Adrenal gland (tissue), 12 donors: ENCODE data around the gene ZSWIM5. TPM values are rescaled to one million over a fixed set of nuclear protein-coding genes. Genes with fewer than 3 reads are reported as not detected.
"Not testable (repeated sequence)": the region's sequence is repeated elsewhere in the genome, so short reads cannot be mapped to it uniquely, and the experiment has no call there.

Experiments
- DNase-seq, 7 donors: peaks; one replicate each; pipeline ENCODE4 v3.0.0-alpha.2; 2019 to 2020
- H3K27ac ChIP-seq, 5 donors: fragments of 200-600 bp; sonication (generic) in 4 of 5; 1 replicate in 3 of 5; 2 replicates in 2 of 5; pipeline versions ENCODE4 v1.5.1 to v1.8.0; 2016 to 2020; ENCODE audit warnings: mild to moderate bottlenecking in 1 of 5
- H3K27me3 ChIP-seq: fragments of 200-600 bp; 2 replicates; pipeline ENCODE4 v1.8.0; 2021
- H3K36me3 ChIP-seq, 2 donors: fragments of 200-600 bp; replicated peaks in 1 of 2; 1 replicate in 1 of 2; 2 replicates in 1 of 2; pipeline versions ENCODE4 v1.5.1 to v1.8.0; 2018 to 2022
- H3K4me1 ChIP-seq, 2 donors: fragments of 200-600 bp; replicated peaks in 1 of 2; 1 replicate in 1 of 2; 2 replicates in 1 of 2; pipeline versions ENCODE4 v1.5.1 to v1.8.0; 2018 to 2021
- H3K4me3 ChIP-seq, 4 donors: fragments of 200-600 bp; sonication (generic) in 3 of 4; one replicate each; pipeline ENCODE4 v1.5.1; 2016 to 2018
- H3K9me3 ChIP-seq, 3 donors: fragments of 200-600 bp; sonication (generic) in 1 of 3; replicated peaks in 1 of 3; 1 replicate in 2 of 3; 2 replicates in 1 of 3; pipeline versions ENCODE4 v1.5.1 to v1.8.0; 2016 to 2021
- CTCF ChIP-seq, 6 experiments: fragments of 450-650 bp in 4 of 6; fragments of 200-600 bp in 2 of 6; sonication (generic) in 1 of 6; IDR thresholded peaks; 1 replicate in 5 of 6; 2 replicates in 1 of 6; pipeline versions ENCODE4 v1.5.1 to v1.8.0; 2016 to 2021; ENCODE audit warnings: antibody characterized with exemption in 6 of 6, mild to moderate bottlenecking in 2 of 6, moderate library complexity in 1 of 6
- POLR2A ChIP-seq, 2 donors: fragments of 450-650 bp; IDR thresholded peaks; one replicate each; pipeline ENCODE4 v1.6.1; 2017; ENCODE audit warnings: antibody characterized with exemption in 2 of 2, mild to moderate bottlenecking in 2 of 2, moderate library complexity in 1 of 2
- WGBS, 4 donors: extraction: QIAGEN DNeasy Blood & Tissue Kit in 2 of 4; methylation state at CpG; one replicate each; pipeline versions ENCODE4 v1.1.5 to v1.1.7; 2013 to 2017; 5-methylcytosine and 5-hydroxymethylcytosine counted together
- intact Hi-C, 2 donors: fragments of 100-400 bp; cut with DNase I; formaldehyde crosslinking; loops; one replicate each; pipeline versions ENCODE4 v1.14.1 to v1.15.0; 2022 to 2023
- polyA plus RNA-seq, 3 donors: library from polyadenylated mRNA; stranded (reverse); fragments of 200-250 nt in 2 of 3; fragments of 350-450 nt in 1 of 3; fragmentation: Illumina TruSeq in 1 of 3; extraction: RNeasy Lipid Tissue Mini Kit (QIAGEN cat#74804) in 1 of 3; gene quantifications; one replicate each; pipeline ENCODE4 v1.2.3, GENCODE V29; 2013 to 2014
- total RNA-seq, 9 donors: library from RNA; depleted of rRNA in 4 of 9; stranded (reverse); fragments of >200 nt in 4 of 9; fragments of 120-200 nt in 1 of 9; fragmentation: NEBNext Ultra II Directional in 1 of 9; extraction: Animal tissue kit (Norgen Biotek cat#: 25700) in 1 of 9; gene quantifications; one replicate each; pipeline versions ENCODE4 v1.1.0 to v1.2.4, GENCODE V29; 2013 to 2023
- donor health status: healthy with polysubstance abuse.
- donor health status: Bipolar disorder and iron deficiency.
- donor health status: DM: yes; HTN: yes; CAD: no.
- donor health status: DM: no; HTN: no; CAD: no.
- donor health status: DM: no; HTN: no; CAD: no.
- donor health status: DM: yes; HTN: yes; CAD: no.

The ZSWIM5 gene
- total and polyA plus RNA-seq, 12 donors = 5.0 to 34.0 (median 18.7) TPM

DNA sequence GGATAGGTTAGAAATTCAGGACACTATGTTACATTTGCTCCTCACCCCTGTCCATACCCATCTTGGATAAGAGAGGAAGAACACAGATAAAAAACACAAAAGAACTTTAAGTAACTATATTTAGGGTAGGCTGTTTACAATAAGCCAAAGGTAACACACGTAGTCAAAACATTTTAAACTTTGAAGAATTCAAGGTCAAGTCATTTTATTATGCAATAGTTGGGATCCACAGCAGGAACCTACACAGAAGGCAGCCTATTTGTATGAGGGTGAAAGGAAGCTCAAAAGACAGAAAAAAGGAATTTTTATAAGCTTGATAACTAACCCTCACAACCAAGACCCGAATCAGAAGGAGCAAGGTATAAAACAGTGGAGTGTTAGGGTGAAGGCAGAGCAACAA, 89.6 kb downstream of the ZSWIM5 start:
- no peaks in the 10 kb centered on the region for H3K36me3 ChIP-seq
- H3K27ac ChIP-seq = no peak overlapping the region
- WGBS, 4 donors = 38 to 54% (median 50%) methylated on average over 2 of the region's 2 CpGs
- intact Hi-C loops = no loop called here
- no peak for DNase-seq
- no peaks in the 10 kb centered on the region for H3K27me3 ChIP-seq
- H3K9me3 ChIP-seq = no peaks in the 10 kb centered on the region
- H3K4me3 ChIP-seq = no peak overlapping the region
- H3K4me1 ChIP-seq = peaks cover 0 to 15% of the 10 kb centered on the region in 2 donors
- TF ChIP-seq POLR2A (IDR thresholded peaks at IDR 0.05) (no peak), CTCF (IDR thresholded peaks at IDR 0.05) (no peak)

DNA sequence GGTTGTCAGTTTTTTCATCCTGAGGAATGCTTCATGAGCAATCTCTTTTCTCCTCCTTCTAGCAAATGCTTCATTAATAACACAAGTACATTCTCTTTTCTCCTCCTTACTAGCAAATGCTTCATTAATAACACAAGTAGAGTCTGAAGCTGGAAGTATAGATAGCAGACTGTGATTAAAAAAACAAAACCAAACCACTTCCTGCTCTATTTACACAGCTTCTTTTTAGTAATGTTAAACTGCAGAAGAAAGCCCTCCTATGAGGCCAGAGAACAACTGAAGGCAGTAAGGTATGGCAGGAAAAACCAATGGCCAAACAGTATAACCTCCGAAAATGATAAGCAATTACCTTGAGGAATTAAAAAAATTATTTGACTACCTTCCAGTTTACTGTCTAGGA, 90.1 kb downstream of the ZSWIM5 start:
- 17 to 51% (median 33%) methylated on average over 1 of the region's 1 CpG for WGBS, 4 donors
- Histone ChIP-seq H3K36me3 (no peaks in the 10 kb centered on the region), H3K4me1 (peaks cover 0 to 15% of the 10 kb centered on the region in 2 donors), H3K27me3 (no peaks in the 10 kb centered on the region), H3K9me3 (no peaks in the 10 kb centered on the region), H3K4me3 (no peak overlapping the region), H3K27ac (no peak overlapping the region)
- intact Hi-C loops = no loop called here
- no peak for DNase-seq
- TF ChIP-seq POLR2A (IDR thresholded peaks at IDR 0.05) = no peak
- TF ChIP-seq CTCF (IDR thresholded peaks at IDR 0.05) = no peak

- H3K4me3 ChIP-seq, intact Hi-C loops, H3K9me3 ChIP-seq, H3K27me3 ChIP-seq, DNase-seq, H3K36me3 ChIP-seq, H3K27ac ChIP-seq: not testable (repeated sequence)
- WGBS, 4 donors = 97 to 98% (median 98%) methylated on average over 5 to 33 of the region's 33 CpGs
- H3K4me1 ChIP-seq = peaks cover 0 to 15% of the 10 kb centered on the region in 2 donors
These were observed 91.2 kb downstream of the ZSWIM5 start for GRCh38 chr1:45115198-45115597.

- Histone ChIP-seq H3K27me3 (no peaks in the 10 kb centered on the region), H3K9me3 (no peaks in the 10 kb centered on the region), H3K36me3 (no peaks in the 10 kb centered on the region), H3K4me3 (no peak overlapping the region), H3K4me1 (peaks cover 0 to 15% of the 10 kb centered on the region in 2 donors), H3K27ac (no peak overlapping the region)
- DNase-seq = no peak
- WGBS, 4 donors = 85 to 96% (median 86%) methylated on average over 3 of the region's 3 CpGs
- intact Hi-C loops = no loop called here
- TF ChIP-seq POLR2A (IDR thresholded peaks at IDR 0.05) (no peak), CTCF (IDR thresholded peaks at IDR 0.05) (no peak)
These were observed 93.7 kb downstream of the ZSWIM5 start for GRCh38 chr1:45112661-45113060.

DNA sequence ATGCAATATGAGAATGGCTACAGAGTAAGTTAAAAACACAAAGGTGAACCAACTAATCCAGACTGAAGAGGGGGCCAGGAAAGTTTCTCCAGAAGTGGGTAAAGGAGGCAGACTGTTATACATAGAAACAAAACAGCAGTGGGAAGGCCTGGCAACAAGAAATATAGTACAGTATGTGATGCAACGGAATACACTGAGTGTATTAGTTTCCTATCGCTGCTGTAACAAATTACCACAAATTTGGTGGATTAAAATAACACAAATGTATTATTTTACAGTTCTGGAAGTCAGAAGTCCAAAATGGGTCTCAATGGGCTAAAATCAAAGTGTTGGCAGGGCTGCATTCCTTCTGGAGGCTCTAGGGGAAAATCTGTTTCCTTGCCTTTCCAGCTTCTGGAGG, 95.2 kb downstream of the ZSWIM5 start:
- DNase-seq = no peak
- TF ChIP-seq CTCF (IDR thresholded peaks at IDR 0.05) (no peak), POLR2A (IDR thresholded peaks at IDR 0.05) (no peak)
- Histone ChIP-seq H3K9me3 (no peaks in the 10 kb centered on the region), H3K4me3 (no peak overlapping the region), H3K27me3 (no peaks in the 10 kb centered on the region), H3K27ac (no peak overlapping the region), H3K36me3 (no peaks in the 10 kb centered on the region), H3K4me1 (peaks cover 0 to 7% of the 10 kb centered on the region in 2 donors)
- 94 to 100% (median 97%) methylated on average over 2 of the region's 2 CpGs for WGBS, 4 donors
- intact Hi-C loops = no loop called here
